H9 (cell line): ENCODE measurements around the gene NECAP2. TPM values are rescaled to one million over a fixed set of nuclear protein-coding genes. Genes with fewer than 3 reads are reported as not detected.

Experiments
- DNase-seq: peaks from one replicate; pipeline ENCODE4 v3.0.0-alpha.2; 2017
- H2AFZ ChIP-seq: one replicate; pipeline ENCODE4 v1.6.1; 2013; ENCODE audit warnings: mild to moderate bottlenecking, low read length, control low read depth, moderate library complexity
- H2AK5ac ChIP-seq: 2 replicates; pipeline ENCODE4 v1.6.1; 2013; ENCODE audit warnings: low read length, control low read depth, mixed read lengths; ENCODE audit not compliant: insufficient read length
- H2BK120ac ChIP-seq: one replicate; pipeline ENCODE4 v1.6.1; 2013; ENCODE audit warnings: low read depth, mild to moderate bottlenecking, low read length, control low read depth, inconsistent platforms; ENCODE audit not compliant: poor library complexity, severe bottlenecking
- H2BK12ac ChIP-seq: 2 replicates; pipeline ENCODE4 v1.6.1; 2013; ENCODE audit warnings: low read length, control low read depth, mixed read lengths, low read depth; ENCODE audit not compliant: insufficient read length
- H2BK15ac ChIP-seq: 2 replicates; pipeline ENCODE4 v1.6.1; 2013; ENCODE audit warnings: low read depth, low read length, control low read depth
- H2BK20ac ChIP-seq: one replicate; pipeline ENCODE4 v1.6.1; 2013; ENCODE audit warnings: low read depth, mild to moderate bottlenecking, low read length, control low read depth, inconsistent platforms; ENCODE audit not compliant: poor library complexity, severe bottlenecking
- H2BK5ac ChIP-seq: 2 replicates; pipeline ENCODE4 v1.6.1; 2013; ENCODE audit warnings: low read length, control low read depth, mixed read lengths; ENCODE audit not compliant: insufficient read length
- H3K14ac ChIP-seq: 2 replicates; pipeline ENCODE4 v1.6.1; 2013; ENCODE audit warnings: low read length, control low read depth; ENCODE audit not compliant: insufficient read depth
- H3K18ac ChIP-seq: 2 replicates; pipeline ENCODE4 v1.6.1; 2013; ENCODE audit warnings: low read depth, mild to moderate bottlenecking, mixed read lengths, low read length, control low read depth; ENCODE audit not compliant: insufficient read length
- H3K23ac ChIP-seq: 2 replicates; pipeline ENCODE4 v1.6.1; 2013; ENCODE audit warnings: low read length, control low read depth, mixed read lengths, low read depth; ENCODE audit not compliant: insufficient read length
- H3K23me2 ChIP-seq: 2 replicates; pipeline ENCODE4 v1.6.1; 2013; ENCODE audit warnings: low read depth, mild to moderate bottlenecking, mixed read lengths, low read length, control low read depth; ENCODE audit not compliant: insufficient read length, poor library complexity, severe bottlenecking
- H3K27ac ChIP-seq: 2 replicates; pipeline ENCODE4 v1.5.1; 2013; ENCODE audit warnings: low read length, control low read depth, mixed read lengths, low read depth; ENCODE audit not compliant: insufficient read length
- H3K27me3 ChIP-seq: 2 replicates; pipeline ENCODE4 v1.6.1; 2013; ENCODE audit warnings: low read length, control low read depth, inconsistent platforms; ENCODE audit not compliant: insufficient read depth
- H3K4ac ChIP-seq: 2 replicates; pipeline ENCODE4 v1.6.1; 2013; ENCODE audit warnings: low read depth, mild to moderate bottlenecking, control low read depth, inconsistent platforms, low read length, moderate library complexity
- H3K4me1 ChIP-seq: 2 replicates; pipeline ENCODE4 v1.6.1; 2013; ENCODE audit warnings: low read length, control low read depth, inconsistent platforms; ENCODE audit not compliant: insufficient read depth
- H3K4me2 ChIP-seq: 2 replicates; pipeline ENCODE4 v1.6.1; 2013; ENCODE audit warnings: low read length, control low read depth, mixed read lengths; ENCODE audit not compliant: insufficient read length, insufficient read depth
- H3K56ac ChIP-seq: 2 replicates; pipeline ENCODE4 v1.6.1; 2013; ENCODE audit warnings: low read depth, mild to moderate bottlenecking, mixed read lengths, low read length, control low read depth; ENCODE audit not compliant: insufficient read length
- H3K79me1 ChIP-seq: 2 replicates; pipeline ENCODE4 v1.6.1; 2013; ENCODE audit warnings: low read depth, mild to moderate bottlenecking, moderate library complexity, low read length, control low read depth, inconsistent platforms; ENCODE audit not compliant: insufficient read depth, poor library complexity, severe bottlenecking
- H3K79me2 ChIP-seq: 2 replicates; pipeline ENCODE4 v1.6.1; 2013; ENCODE audit warnings: low read length, control low read depth, inconsistent platforms; ENCODE audit not compliant: insufficient read depth
- H3K9ac ChIP-seq: 2 replicates; pipeline ENCODE4 v1.6.1; 2013; ENCODE audit warnings: low read length, control low read depth, mixed read lengths; ENCODE audit not compliant: insufficient read length; ENCODE audit errors: extremely low read depth
- H3K9me3 ChIP-seq: one replicate; pipeline ENCODE4 v1.6.1; 2013; ENCODE audit warnings: low read depth, low read length, inconsistent platforms; ENCODE audit not compliant: control insufficient read depth
- H3T11ph ChIP-seq: one replicate; pipeline ENCODE4 v1.6.1; 2013; ENCODE audit warnings: mild to moderate bottlenecking, low read length, control low read depth, inconsistent platforms
- H4K20me1 ChIP-seq: one replicate; pipeline ENCODE4 v1.6.1; 2013; ENCODE audit not compliant: control insufficient read depth, insufficient read length, insufficient read depth
- H4K5ac ChIP-seq: 2 replicates; pipeline ENCODE4 v1.6.1; 2013; ENCODE audit warnings: low read depth, mild to moderate bottlenecking, mixed read lengths, low read length, control low read depth; ENCODE audit not compliant: insufficient read length
- H4K8ac ChIP-seq: replicated peaks from 2 replicates; pipeline ENCODE4 v1.6.1; 2013; ENCODE audit warnings: low read length, control low read depth, mixed read lengths, low read depth; ENCODE audit not compliant: insufficient read length
- H4K91ac ChIP-seq: 2 replicates; pipeline ENCODE4 v1.6.1; 2013; ENCODE audit warnings: low read depth, mild to moderate bottlenecking, moderate library complexity, mixed read lengths, low read length, control low read depth; ENCODE audit not compliant: insufficient read length
- H3K27ac Mint-ChIP-seq, 3 experiments: 2 replicates in 2 of 3; 3 replicates in 1 of 3; pipeline ENCODE4 v1.8.0; 2020 to 2021; ENCODE audit warnings: mixed read lengths in 3 of 3, mild to moderate bottlenecking in 1 of 3, moderate library complexity in 1 of 3
- H3K27me3 Mint-ChIP-seq: 2 replicates; pipeline ENCODE4 v1.8.0; 2021; ENCODE audit warnings: low read depth, mild to moderate bottlenecking, moderate library complexity, mixed read lengths
- H3K36me3 Mint-ChIP-seq, 3 experiments: 2 replicates in 2 of 3; 3 replicates in 1 of 3; pipeline ENCODE4 v1.8.0; 2020 to 2021; ENCODE audit warnings: low read depth in 3 of 3, mixed read lengths in 3 of 3; ENCODE audit not compliant: insufficient read depth in 1 of 3
- H3K4me1 Mint-ChIP-seq, 2 experiments: 2 replicates each; pipeline ENCODE4 v1.8.0; 2020; ENCODE audit warnings: mixed read lengths in 2 of 2
- H3K4me3 Mint-ChIP-seq, 2 experiments: 2 replicates in 1 of 2; 3 replicates in 1 of 2; pipeline ENCODE4 v1.8.0; 2020 to 2021; ENCODE audit warnings: mild to moderate bottlenecking in 2 of 2, mixed read lengths in 2 of 2, moderate library complexity in 1 of 2
- H3K9me3 Mint-ChIP-seq, 2 experiments: 2 replicates in 1 of 2; 3 replicates in 1 of 2; pipeline ENCODE4 v1.8.0; 2020; ENCODE audit warnings: mild to moderate bottlenecking in 2 of 2, mixed read lengths in 2 of 2, moderate library complexity in 1 of 2
- CTCF ChIP-seq: fragments of 200-600 bp; sonication (generic); conservative IDR thresholded peaks from 3 replicates; pipeline ENCODE4 v1.8.0; 2021; ENCODE audit warnings: antibody characterized with exemption, mild to moderate bottlenecking
- WGBS: extraction: QIAGEN DNeasy Blood & Tissue Kit; methylation state at CpG from one replicate; pipeline ENCODE4 v1.1.7; 2013; ENCODE audit warnings: missing lambda C conversion rate, low lambda C conversion rate, mixed read lengths; ENCODE audit not compliant: insufficient read length; ENCODE audit errors: extremely low coverage; 5-methylcytosine and 5-hydroxymethylcytosine counted together
- total RNA-seq: library from RNA; stranded (reverse); gene quantifications from 2 replicates; pipeline ENCODE4 v1.2.1, GENCODE V29; 2021

The NECAP2 gene
- total RNA-seq, 1 experiment from 2014 or later = 33.2 TPM

- H3K36me3 Mint-ChIP-seq = no peaks in the 10 kb centered on the region; a peak in 1 of 7 replicates
- Histone ChIP-seq H2BK120ac (no peak overlapping the region), H3K27me3 (no peaks in the 10 kb centered on the region), H4K8ac (no peak overlapping the region), H3K79me2 (no peaks in the 10 kb centered on the region), H2AK5ac (no peak overlapping the region), H3K14ac (no peak overlapping the region), H3K23me2 (no peaks in the 10 kb centered on the region), H2BK15ac (no peak overlapping the region), H3K9ac (no peak overlapping the region), H4K5ac (no peak overlapping the region), H2BK5ac (no peak overlapping the region), H3K9me3 (no peaks in the 10 kb centered on the region), H2BK12ac (no peak overlapping the region), H3K56ac (no peak overlapping the region), H3K27ac (no peak overlapping the region), H4K91ac (no peak overlapping the region), H3K4me2 (no peak overlapping the region), H2AFZ (no peak overlapping the region), H2BK20ac (no peak overlapping the region), H3K79me1 (no peaks in the 10 kb centered on the region), H3K4me1 (no peaks in the 10 kb centered on the region; the same call in 1 of the 2 replicates), H3K4ac (no peak overlapping the region), H3K23ac (no peak overlapping the region), H3K18ac (no peak overlapping the region), H3T11ph (no peak overlapping the region), H4K20me1 (no peaks in the 10 kb centered on the region)
- H3K27me3 Mint-ChIP-seq = peaks cover 12% of the 10 kb centered on the region
- no peak for DNase-seq
- H3K4me3 Mint-ChIP-seq = no peak overlapping the region
- H3K27ac Mint-ChIP-seq = no peak overlapping the region
- no CpG with 5 or more reads among the region's 25 CpGs for WGBS
- H3K4me1 Mint-ChIP-seq = peaks cover 7 to 14% of the 10 kb centered on the region in 2 experiments
- no peaks in the 10 kb centered on the region for H3K9me3 Mint-ChIP-seq
- no peak for TF ChIP-seq CTCF
These were observed 30.9 kb upstream of the NECAP2 start for GRCh38 chr1:16409536-16410152.
